NCI-H345 treated with DMSO at 0.1 percent for 48 hours (cell line): ENCODE data around the gene AGO4.
"Not testable (repeated sequence)": the region's sequence is repeated elsewhere in the genome, so short reads cannot be mapped to it uniquely, and the experiment has no call there.

ENCODE experiments used
- DNase-seq: peaks from one replicate; lab custom pipeline; 2025; ENCODE audit not compliant: unreplicated experiment; lab: John Stamatoyannopoulos, UW

Gene AGO4

GRCh38 chr1:35810096-35810881 is 2.5 kb downstream of the AGO4 start:
- DNase-seq = no peak

DNA sequence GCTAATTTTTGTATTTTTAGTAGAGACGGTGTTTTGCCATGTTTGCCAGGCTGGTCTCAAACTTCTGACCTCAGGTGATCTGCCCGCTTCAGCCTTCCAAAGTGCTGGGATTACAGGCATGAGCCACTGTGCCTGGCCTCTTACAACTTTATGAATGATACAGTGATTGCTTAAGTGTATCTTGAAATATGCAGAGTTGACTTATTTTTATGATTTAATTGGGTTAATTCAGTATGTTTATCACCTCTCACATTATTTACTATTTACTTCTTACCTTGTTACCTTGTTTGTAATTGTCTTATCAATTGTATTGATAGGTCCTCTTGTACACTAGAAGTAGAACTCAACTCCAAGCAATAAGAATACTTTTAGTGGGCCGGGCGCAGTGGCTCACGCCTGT is 4.9 kb downstream of the AGO4 start:
- not testable (repeated sequence) for DNase-seq

GRCh38 chr1:35825255-35825654 is 17.4 kb downstream of the AGO4 start:
- DNase-seq = no peak

DNA sequence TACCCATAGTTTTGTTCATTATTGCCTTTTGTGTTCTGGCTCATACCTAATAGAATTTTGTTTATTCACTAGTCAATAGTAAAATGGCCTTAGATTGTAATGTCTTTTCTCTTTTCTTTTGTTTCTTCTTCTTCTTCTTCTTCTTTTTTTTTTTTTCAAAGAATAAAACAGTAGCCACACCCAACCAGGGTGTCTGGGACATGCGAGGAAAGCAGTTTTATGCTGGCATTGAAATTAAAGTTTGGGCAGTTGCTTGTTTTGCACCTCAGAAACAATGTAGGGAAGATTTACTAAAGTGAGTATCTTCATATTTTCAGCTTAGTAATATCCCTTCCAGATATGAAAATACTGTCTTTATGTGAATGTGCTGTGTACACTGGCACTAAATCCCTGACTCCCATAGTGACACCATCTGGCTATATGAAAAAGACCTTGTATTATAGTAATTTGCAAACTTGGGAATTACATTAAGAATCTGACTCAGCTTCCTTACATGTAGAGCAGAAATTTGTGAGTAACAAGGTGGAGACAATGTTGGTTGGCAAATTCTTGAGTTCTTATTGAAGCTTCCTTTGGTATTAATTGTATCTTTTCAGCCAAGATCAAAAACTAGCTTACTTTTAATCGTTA is 24.6 kb downstream of the AGO4 start:
- DNase-seq = no peak

DNA sequence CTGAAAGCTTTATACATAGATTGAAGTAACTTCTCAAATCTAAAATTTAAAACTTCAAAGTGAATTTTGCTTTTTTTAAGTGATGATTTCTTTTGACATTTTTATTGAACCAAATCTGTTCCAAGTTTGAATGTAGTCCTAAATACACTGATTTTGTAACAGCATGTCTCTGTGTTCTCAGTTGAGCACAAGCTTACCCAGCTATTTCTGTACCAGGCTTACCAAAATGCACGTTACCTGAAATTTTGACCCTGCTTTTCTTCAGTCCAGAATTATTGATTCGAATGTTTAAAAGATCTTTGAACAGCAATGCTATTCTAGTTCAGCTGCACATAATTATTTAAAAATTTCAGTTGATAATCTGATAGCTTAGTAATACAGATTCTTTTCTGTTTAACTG is 25.6 kb downstream of the AGO4 start:
- no peak for DNase-seq

GRCh38 chr1:35834218-35834617 is 26.4 kb downstream of the AGO4 start:
- DNase-seq = no peak

DNA sequence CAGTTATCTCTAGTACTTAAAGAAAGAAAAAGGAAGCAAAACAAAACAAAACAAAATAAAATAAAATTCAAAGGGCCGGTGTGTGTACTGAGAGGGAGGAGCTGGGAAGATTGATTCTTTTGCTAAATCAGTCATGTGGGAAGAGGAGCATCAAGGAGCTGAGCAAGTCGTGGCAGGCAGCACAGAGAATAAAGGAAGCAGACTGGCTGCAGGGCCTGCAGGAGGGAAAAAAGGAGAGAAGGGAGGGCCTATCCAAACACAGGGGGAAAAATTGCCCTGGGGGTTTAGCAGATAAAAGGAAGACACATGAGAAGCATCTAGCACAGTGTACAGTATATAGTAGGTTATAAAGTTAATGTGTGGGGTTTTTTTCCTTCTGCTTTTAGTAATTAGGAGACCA is 27.6 kb downstream of the AGO4 start:
- peak; percentile 34 for DNase-seq

- DNase-seq = no peak
Observed at GRCh38 chr1:35836734-35837133, 28.9 kb downstream of the AGO4 start.

DNA sequence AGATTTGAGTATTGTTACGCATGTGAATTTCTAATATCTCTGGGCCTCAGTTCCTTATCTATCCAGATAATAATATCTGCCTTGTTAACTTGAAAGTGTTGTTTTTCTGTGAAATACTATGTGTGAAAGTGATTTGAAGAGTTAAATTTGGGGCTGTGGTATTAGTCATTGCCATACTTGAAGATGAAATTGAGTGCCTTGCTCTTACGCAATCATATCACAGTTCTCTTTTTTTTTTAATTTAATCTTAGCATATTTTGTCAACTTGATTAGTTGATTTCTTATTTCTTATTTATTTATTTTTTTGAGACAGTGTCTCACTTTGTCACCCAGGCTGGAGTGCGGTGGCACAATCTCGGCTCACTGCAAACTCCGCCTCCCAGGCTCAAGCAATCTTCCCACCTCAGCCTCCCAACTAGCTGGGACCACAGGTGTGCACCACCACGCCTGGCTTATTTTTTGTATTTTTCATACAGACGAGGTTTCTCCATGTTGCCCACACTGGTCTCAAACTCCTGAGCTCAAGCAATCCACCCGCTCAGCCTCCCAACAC is 31.0 kb downstream of the AGO4 start:
- DNase-seq = no peak

DNA sequence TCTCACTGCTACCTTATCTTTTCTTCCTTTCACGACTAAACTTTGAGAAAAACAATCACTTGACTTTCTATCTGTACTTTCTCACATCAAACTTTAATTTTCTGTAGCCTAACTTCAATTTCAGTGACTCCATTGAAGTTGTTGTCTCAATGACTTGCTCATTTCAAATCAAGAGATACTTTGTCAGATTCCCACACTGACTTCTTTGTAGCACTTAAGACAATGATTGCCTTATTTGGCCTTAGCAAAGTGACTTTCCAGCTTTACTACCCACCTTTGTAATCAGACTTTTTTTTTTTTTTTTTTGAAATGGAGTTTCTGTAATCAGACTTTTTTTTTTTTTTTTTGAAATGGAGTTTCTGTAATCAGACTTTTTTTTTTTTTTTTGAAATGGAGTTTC is 37.0 kb downstream of the AGO4 start:
- DNase-seq = no peak

- no peak for DNase-seq
Observed at GRCh38 chr1:35845766-35846165, 38.0 kb downstream of the AGO4 start.

GRCh38 chr1:35847935-35848565 is 40.2 kb downstream of the AGO4 start:
- no peak for DNase-seq

DNA sequence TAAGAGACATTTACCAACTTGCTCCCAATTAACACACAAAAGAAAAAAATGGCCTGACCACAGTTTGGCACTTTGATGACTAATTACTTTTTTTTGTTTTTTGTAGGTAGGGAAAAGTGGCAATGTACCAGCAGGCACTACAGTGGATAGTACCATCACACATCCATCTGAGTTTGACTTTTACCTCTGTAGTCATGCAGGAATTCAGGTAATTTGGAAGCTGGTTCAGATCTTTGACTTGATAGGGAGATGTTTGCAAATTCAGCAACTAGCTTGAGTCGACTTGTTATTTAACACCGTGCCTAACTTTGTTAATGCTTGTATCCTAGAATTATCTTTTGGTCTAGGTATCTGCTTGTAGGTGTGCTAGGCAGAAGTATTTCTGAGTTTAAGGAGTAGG is 42.2 kb downstream of the AGO4 start:
- no peak for DNase-seq

- no peak for DNase-seq
Observed at GRCh38 chr1:35850716-35851115, 42.9 kb downstream of the AGO4 start.

DNA sequence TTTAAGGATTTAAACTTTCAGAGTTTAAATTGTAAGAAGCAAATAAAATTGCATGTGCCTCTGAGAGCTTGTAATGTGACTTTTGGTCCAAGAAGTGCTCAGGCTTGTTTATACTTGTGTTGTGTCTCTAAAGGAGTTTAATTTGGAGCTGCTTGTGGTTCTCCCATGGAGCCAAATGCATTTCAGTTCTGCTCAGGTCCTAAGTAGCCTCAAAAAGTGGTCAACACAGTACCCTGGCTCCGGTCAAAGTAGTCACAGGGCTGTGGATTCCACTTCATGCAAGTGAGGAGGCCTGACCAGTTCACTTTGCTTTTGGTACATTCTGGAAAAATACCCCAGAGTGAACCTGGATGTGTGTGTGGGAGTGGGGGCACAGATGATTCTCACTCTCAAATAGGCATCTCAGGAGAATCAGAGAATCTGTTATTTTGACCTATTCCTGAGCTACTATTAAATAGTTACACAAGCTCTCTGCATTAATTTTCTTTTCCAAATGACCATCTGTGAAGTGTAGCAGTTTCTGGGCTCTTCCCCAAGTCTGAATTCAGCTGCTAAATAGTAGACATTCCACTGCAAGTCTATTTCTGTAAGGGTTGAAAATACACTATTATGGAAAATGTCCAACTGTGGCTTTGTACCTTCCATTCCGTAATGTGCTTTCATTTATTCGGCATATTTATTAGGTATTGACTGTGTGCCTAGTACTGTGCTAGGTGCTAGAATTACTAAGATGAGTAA is 43.5 kb downstream of the AGO4 start:
- DNase-seq = no peak

DNA sequence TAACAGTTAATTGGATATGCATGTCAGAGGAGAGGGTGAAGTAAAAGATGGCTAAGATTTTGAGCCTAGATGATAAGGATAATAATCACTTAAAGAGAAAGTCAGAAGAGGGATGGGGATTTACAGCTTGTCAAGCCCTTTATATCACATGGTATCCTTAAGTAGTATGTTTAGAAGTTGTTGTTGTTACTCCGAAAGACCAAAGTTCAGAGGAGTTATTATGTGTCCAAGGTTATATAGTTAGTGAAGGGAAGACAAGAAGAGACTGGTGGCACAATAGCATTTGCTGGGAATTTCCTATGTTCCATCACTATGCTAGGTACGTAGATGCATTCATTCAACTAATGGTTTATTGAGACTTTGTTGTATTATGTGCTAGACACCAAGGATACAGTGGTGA is 44.4 kb downstream of the AGO4 start:
- no peak for DNase-seq

DNA sequence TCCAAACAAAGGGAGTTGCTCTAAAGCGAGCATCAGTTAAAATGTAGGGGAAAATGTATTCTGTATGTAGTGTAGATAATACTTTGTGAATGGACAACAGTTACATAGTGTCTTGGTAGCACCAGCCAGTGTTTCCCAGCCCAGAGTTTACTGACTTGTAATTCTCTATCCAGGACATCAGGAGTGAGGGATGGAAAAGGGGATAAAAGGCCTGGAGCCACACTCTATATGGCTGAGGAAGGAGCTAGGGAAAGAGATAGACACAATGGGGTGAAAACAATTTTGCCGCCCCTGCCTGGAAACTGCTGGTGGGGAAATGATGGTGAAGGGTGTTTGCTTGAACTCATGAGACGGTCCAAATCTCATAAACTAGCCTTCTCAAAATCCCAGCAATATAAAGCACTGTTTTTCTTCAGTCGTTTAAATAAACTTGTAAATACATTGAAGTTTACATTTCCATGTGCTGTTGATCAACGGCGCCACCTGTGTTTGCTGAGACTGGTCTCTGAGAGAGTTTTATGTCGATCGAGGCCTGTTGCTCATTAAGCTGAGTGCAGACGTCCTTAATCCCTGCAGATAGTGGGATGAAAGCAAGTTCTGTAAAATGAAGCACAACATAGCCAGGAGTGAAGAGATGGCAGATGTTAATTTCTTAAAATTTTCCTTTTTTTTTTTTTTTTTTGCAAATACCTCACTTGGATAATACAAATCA is 47.3 kb downstream of the AGO4 start:
- no peak for DNase-seq

GRCh38 chr1:35856964-35857363 is 49.1 kb downstream of the AGO4 start:
- no peak for DNase-seq

- no peak for DNase-seq
Observed at GRCh38 chr1:35857830-35858229, 50.0 kb downstream of the AGO4 start.

DNA sequence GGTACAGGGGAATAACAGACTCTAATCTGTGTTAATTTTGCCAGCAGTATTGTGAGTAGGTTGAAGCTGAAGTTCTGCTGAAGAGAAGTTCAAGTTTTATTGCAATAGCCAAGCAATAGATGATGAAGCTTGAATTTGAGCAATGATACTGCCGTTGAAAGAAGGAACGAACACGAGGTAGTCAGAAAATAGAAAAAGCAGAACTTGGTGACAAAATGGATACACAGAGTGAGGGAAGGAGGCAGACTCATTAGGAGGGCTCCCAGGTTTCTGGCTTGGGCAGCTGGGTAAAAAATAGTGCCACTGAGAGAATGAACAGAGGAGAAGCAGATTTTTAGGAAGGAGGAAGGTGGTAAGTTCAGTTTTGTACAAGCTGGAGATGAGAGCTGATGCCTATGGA is 52.9 kb downstream of the AGO4 start:
- no peak for DNase-seq

DNA sequence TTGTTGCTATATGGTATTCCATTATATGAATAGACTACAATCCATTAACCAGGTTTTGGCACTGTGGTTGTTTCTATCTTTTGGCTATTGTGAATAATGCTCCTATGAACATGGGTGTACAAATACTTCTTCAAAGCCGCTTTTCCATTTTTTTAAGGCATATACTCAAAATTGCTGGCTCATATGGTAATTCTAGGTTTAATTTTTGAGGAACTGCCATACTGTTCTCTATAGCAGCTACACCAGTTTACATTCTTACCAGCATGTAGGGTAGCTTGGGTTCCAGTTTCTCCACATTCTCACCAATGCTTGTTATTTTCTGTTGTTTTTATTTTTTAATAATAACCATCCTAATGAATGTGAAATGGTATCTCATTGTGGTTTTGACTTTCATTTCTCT is 55.3 kb downstream of the AGO4 start:
- DNase-seq = no peak
